WTC11 (cell line): Measurements from ENCODE around the gene AKT1S1.

Experiments used
- CREB1 ChIP-seq: sonication (generic); formaldehyde crosslinking; IDR thresholded peaks from 2 replicates; pipeline ENCODE4 v1.8.0; 2023; ENCODE audit warnings: mild to moderate bottlenecking, missing genetic modification reagents
- CTCF ChIP-seq: fragments of 200-600 bp; IDR thresholded peaks from 2 replicates; pipeline ENCODE4 v1.8.0; 2022; ENCODE audit warnings: antibody characterized with exemption
- ESRRA ChIP-seq: sonication (generic); formaldehyde crosslinking; IDR thresholded peaks from 2 replicates; pipeline ENCODE4 v1.8.1; 2022; ENCODE audit warnings: mild to moderate bottlenecking, missing genetic modification reagents, borderline replicate concordance
- IRF1 ChIP-seq: sonication (generic); formaldehyde crosslinking; IDR thresholded peaks from 2 replicates; pipeline ENCODE4 v1.8.0; 2023; ENCODE audit warnings: missing genetic modification reagents
- NR3C1 ChIP-seq: sonication (generic); formaldehyde crosslinking; conservative IDR thresholded peaks from 2 replicates; pipeline ENCODE4 v1.8.1; 2023; ENCODE audit warnings: low read depth, mild to moderate bottlenecking, missing genetic modification reagents
- SP1 ChIP-seq: sonication (generic); formaldehyde crosslinking; conservative IDR thresholded peaks from 2 replicates; pipeline ENCODE4 v1.8.1; 2022; ENCODE audit warnings: missing genetic modification reagents
- USF1 ChIP-seq: sonication (generic); formaldehyde crosslinking; IDR thresholded peaks from 2 replicates; pipeline ENCODE4 v1.8.0; 2022; ENCODE audit warnings: mild to moderate bottlenecking, missing genetic modification reagents
- TF ChIP-seq, protein P1 (sequence below): sonication (generic); formaldehyde crosslinking; IDR thresholded peaks from 2 replicates; pipeline ENCODE4 v1.8.1; 2022; ENCODE audit warnings: mild to moderate bottlenecking, moderate library complexity, missing genetic modification reagents

GRCh38 chr19:49860336-49861102, 16.6 kb downstream of the AKT1S1 start:
- TF ChIP-seq CTCF, result no peak
- no peak for TF ChIP-seq SP1
- TF ChIP-seq, protein P1, sequence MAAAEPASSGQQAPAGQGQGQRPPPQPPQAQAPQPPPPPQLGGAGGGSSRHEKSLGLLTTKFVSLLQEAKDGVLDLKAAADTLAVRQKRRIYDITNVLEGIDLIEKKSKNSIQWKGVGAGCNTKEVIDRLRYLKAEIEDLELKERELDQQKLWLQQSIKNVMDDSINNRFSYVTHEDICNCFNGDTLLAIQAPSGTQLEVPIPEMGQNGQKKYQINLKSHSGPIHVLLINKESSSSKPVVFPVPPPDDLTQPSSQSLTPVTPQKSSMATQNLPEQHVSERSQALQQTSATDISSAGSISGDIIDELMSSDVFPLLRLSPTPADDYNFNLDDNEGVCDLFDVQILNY (CRISPR knock-in tag), result no peak
- no peak for TF ChIP-seq NR3C1
- no peak for TF ChIP-seq IRF1
- TF ChIP-seq USF1 (CRISPR knock-in tag), result no peak
- no peak for TF ChIP-seq ESRRA
- no peak for TF ChIP-seq CREB1
